ENCODE data around the gene CEP85.
"Not testable (repeated sequence)": the region's sequence is repeated elsewhere in the genome, so short reads cannot be mapped to it uniquely, and the experiment has no call there.

Gene CEP85

DNA sequence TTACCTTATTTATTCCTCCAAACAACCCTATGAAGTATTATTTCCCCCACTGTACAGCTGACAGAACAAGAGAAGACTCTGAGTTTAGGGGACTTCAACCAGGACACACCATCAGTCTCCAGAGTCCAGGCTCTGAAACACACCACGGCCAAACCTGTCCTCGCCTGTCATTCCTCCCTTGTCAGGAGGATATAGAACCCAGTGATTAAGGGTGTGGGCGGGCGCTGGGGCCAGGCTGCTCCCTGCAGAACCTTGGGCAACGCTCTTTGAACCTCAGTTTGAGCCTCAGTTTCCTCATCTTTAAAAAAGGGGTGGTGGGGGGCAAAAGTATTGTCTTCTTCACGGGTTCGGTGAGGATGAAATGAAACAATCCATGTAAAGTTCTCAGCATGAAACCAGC is 9.4 kb upstream of the CEP85 start:
- no peak for DNase-seq

DNA sequence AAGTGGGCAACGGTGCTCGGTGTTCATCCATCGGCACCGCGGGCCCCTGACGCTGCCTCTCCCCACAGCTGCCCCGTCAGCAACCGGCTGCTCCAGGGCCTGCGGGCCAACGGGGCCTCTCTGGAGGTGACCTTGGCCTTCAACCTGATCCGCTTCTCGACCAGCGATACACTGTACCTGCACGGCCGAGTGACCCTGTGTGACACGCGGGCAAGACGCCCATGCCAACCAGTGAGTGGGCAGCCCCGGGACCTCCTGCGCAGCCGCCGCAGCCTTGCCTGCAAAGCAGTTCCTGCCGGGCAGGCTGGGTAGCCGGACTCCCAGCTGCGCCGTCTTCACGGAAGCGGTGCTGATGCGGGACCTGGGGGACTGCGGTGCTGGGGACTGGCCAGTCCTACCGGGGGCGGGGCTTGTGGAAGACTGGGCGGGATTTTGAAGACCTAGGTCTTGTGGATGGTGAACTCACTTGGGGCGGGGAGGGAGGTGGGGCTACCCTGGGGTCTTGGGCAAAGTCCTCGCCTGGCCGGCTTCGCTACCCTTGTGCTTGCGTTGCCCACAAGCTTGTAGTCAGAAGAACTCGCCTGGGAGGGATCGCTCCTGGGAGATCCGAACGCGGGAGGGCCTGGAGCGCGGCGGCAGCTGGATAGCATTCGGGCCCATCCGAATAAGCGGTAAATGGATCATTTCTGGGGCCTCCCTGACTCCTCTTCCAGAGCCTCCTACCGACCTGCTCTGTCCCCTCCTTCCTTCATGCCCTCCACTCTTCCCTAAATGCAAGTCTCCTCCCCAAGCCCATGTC is 8.8 kb upstream of the CEP85 start:
- no peak for DNase-seq

DNA sequence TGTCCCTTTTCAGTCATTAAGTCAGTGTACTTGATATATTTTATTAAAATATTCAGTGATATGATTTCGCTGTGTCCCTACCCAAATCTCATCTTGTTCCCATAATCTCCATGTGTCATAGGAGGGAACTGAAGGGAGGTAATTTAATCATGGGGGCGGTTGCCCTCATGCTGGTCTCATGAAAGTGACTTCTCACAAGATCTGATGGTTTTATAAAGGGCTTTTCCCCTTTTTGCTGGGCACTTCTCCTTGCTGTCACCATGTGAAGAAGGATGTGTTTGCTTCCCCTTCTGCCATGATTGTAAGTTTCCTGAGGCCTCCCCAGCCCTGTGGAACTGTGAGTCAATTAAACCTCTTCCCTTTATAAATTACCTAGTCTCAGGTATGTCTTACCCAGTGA is 3.3 kb upstream of the CEP85 start:
- not testable (repeated sequence) for DNase-seq

DNA sequence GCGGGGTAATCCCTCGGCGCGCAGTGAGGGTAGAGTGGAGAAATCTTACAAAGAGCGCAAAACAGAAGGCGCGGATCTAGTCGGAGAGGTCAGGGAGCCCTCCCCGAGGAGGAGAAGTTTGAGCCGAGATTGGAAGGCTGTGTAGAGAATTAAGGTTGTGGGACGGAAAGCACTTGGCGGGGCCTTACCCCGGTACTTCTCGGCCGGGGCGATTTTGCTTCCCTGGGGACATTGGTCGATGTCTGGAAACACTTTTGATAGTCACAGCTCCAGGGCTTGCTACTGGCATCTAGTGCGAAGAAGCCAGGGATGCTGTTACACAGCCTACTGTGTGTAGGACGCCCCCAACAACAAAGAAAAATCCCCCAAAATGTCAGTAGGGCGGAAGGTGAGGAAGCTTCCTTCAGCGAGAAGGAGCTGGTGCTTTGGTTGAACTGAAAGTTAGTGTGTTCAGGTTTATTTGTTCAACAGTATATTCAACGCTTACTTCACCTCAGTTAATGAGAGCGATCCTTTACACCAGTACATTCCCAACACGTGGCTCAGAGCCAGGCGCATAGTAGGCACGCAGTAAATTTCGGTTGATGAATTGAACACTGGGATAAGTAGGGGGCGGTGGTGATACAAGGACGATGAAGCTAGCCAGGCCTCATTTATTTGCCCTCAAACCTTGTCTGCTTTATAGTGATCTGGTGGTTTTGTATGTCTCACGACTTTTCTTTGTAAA is 807 bp downstream of the CEP85 start:
- no peak for DNase-seq

DNA sequence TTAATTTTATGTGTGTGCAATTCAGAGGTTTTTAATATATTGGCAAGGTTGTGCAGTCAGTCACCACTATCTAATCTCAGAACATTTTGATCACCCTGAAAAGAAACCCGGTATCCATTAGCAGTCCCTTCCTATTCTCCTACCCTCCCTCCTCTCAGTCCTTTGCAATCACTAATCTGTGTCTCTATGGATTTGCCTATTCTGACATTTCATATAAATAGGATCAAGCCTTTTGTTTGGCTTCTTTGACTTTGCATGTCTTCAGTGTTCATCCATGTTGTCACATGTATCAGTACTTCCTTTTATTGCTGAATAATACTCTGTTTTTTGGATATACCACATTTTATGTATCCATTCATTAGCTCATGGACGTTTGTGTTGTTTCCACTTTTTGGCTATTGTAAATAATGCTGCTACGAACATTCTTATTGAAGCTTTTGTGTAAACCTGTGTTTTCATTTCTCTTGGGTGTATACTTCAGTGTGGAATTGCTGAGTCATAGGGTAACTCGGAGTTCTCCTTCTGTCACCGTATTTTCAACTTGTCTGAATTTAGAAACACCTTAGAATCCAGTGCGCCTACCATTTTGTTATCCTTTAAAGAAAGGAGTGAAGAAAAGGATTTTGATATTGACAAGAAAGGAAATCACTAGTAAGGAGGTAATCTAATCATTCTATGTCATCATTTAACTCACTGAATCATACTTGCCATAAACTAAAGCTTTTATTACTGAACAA is 3.4 kb downstream of the CEP85 start:
- DNase-seq = no peak

DNA sequence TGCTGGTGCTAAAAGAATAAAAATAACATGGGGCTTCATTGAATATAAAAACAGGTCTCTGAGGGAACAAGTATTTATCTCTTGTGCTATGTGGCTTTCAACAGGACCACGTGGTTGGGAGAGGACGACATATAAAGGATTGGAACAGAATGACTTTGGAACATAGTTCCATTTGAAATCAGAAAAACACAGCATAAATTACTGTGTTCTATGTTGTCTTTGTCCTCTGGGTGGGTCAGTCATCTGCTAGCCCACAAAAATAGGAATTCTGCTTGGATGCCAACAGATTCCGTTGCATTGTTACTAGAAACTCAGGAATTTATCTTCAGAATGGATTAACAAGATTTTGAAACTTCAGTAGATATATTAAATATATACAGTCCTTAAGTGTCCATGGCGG is 5.9 kb downstream of the CEP85 start:
- no peak for DNase-seq

DNA sequence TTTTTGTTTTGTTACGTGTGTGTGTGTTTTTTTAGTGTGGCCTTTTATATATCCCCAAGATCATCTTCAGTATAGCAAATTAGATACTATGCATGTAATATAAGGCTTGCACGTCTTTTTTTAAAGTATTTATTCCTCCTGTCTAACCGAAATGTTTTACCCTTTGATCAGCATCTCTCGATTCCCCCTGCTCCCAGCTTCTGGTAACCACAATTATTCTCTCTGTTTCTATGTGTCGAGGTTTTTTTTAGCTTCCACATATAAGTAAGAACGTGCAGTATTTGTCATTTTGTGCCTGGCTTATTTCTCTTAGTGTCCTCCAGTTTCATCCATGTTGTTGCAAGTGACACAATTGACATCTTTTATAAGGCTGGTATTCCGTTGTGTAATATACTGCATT is 18.7 kb downstream of the CEP85 start:
- DNase-seq = no peak

DNA sequence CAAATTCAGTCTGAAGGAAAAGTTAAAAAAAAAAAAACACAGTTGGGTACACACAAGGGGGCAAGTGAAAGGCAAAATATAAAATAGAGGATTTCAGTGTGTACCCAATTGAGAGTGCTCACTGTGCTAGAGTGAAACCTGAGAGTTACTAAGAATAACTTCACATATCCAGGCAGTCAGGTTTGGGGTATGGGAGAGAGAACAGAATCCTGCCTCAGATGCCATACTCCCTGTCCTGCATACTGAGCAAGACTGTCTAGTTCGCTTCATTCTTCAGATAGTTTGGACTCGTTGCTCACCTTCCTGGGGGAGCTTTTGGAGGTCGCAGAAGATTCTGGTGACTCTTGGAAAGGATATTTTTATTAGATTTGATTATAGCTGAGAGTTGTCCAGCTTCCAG is 20.4 kb downstream of the CEP85 start:
- no peak for DNase-seq

DNA sequence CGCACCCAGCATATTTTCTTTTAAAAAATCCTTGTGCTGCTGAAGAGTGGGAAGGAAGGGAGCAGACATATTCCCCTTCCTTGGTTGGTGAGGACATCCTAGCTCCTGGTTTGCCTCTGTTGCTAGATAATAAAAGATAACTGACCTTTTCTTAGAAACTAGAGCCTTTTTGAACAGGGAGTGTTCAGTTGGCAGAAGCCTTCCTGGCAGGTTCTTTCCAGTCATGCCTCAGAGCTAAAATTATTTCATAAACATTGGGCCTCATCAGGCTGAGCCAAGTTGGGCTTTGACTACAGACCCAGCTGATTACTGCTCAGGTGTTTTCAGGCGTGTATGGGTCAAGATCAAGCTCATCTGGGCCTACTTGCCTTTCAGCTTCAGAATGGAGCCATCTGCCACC is 23.2 kb downstream of the CEP85 start:
- DNase-seq = no peak

DNA sequence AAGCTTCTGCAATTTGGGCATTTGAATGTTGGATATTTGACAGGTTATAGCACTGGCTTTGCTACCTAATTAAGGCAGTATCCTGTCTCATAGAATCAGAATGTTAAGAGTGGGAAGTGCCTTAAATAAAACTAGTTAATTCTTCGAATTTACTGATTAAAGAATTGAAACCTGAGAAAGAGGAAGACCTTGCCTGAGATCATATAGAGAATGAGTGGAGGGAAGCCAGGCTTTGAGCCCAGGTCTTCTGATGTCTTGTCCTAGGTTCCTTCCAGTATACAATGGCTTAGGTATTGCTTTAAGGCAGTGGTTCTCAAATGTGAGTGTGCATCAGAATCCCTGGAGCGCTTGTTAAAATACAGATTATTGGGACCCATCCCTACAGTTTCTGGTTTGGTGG is 25.0 kb downstream of the CEP85 start:
- no peak for DNase-seq

DNA sequence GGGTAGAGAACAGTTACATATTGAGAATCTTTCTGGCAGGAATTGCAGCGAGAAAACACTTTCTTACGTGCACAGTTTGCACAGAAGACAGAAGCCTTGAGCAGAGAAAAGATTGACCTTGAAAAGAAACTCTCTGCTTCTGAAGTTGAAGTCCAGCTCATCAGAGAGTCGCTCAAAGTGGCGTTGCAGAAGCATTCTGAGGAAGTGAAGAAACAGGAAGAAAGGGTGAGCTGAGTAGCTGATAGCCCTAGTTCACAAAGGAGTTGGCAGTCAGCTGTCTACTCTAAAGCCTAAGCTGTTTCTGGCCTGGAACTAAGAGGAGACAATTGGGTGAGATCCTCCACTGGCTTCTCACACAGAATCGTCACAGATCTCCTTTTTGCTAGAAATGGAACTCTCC is 25.6 kb downstream of the CEP85 start:
- DNase-seq = no peak

DNA sequence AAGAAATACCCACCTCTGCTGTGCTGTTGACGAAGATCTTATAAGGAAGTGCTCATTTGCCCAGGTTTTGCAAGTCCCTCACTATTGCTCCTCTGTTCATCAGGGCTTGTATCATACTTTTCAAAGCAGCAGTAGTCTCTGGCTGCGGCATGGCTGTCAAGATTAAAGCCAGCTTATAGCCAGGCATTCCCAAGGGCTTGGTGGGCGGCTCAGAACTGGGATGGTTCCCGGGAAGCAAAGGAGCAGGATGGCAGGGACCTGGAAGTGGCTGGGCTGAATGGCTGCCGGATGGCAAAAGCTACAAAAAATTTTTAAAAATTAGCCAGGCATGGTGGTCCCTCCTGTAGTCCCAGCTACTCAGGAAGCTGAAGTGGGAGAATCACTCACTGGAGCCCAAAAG is 29.2 kb downstream of the CEP85 start:
- no peak for DNase-seq

DNA sequence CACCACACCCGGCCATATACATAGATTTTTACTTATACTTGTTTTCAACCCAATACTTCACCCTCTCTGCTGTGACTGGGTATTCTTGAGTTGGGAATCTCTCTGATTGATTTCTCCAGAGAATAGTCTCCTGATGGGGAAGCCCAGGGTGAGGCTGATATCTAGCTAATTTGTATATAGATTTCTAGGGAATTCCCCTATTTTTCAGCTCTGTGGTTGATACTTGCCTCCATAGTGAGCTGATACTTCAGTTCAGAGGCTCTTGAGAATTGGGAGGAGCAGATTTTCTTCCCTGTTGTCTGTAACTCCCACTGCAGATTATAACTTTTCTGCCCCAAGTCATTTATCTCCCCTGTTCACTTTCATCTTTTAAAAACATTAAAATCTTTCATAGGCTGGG is 31.4 kb downstream of the CEP85 start:
- no peak for DNase-seq

DNA sequence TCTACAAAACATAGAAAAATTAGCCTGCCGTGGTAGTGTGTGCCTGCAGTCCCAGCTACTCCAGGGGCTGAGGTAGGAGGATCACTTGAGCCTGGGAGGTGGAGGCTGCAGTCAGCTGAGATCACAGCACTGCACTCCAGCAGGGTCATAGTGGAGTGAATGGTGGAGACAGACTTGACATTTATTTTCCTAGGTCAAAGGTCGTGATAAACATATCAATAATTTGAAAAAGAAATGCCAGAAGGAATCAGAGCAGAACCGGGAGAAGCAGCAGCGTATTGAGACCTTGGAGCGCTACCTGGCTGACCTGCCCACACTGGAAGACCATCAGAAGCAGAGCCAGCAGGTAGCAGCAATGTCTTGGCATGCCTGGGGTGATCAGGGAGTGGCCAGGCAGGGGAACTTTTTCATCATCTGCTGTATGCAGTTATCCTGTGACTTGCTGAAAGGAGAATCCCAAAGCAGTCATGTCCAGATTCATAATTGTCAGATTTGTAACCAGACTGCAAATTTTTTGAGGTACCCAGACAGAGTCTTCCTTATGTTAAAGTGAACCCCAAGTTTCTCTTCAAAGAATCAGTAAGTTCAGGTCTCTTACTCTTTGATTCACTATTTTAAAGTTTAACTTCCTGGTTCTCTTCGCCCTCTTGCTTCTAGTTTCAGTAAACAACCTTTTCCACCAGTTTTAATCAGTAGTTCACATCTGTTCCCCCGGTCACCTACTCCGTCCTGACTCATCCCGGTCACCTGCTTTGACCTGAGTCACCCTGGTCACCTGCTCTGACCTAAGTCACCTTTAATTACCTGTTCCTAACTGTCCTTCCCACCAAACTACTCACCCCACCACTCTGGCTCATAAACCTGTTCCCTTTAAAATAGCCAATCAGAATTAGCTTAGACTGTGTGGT is 34.5 kb downstream of the CEP85 start:
- DNase-seq = no peak

DNA sequence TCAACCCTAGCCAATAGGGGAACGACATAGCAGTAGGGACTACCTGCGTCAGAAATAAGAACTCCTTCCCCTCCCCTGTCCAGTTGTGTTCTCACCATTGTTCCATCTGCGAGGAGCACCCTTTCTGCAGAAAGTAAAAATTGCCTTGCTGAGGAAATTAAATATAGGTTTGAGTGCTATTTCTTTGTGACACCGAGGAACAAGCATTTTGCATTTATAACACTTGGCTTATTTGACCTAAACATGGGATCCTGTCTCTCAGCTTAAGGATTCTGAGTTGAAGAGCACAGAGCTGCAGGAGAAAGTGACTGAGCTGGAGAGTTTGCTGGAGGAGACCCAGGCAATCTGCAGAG is 35.2 kb downstream of the CEP85 start:
- DNase-seq = no peak

DNA sequence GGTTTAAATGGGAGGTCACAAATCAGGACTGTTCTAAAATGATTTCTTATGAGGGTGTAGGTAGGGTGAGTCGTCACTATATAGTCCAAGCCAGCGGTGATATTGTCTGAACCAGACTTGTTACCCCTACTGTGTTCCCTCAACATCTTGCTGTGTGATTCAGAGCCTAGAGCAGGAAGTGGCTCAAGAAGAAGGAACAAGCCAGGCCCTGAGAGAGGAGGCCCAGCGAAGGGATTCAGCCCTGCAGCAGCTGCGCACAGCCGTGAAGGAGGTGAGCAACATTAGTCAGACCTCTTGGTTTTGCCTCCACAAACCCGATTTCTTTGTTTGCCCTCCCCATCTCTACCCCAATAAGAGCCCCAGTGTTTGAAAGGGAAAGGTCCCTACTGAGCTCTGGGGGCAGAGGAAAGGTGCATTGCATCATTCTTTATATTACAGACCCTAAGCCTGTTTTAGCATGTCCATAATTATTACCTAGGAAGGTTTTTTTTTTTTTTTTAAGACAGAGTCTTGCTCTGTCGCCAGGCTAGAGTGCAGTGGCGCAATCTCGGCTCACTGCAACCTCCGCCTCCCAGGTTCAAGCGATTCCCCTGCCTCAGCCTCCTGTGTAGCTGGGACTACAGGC is 40.9 kb downstream of the CEP85 start:
- peak; percentile 52 for DNase-seq

DNA sequence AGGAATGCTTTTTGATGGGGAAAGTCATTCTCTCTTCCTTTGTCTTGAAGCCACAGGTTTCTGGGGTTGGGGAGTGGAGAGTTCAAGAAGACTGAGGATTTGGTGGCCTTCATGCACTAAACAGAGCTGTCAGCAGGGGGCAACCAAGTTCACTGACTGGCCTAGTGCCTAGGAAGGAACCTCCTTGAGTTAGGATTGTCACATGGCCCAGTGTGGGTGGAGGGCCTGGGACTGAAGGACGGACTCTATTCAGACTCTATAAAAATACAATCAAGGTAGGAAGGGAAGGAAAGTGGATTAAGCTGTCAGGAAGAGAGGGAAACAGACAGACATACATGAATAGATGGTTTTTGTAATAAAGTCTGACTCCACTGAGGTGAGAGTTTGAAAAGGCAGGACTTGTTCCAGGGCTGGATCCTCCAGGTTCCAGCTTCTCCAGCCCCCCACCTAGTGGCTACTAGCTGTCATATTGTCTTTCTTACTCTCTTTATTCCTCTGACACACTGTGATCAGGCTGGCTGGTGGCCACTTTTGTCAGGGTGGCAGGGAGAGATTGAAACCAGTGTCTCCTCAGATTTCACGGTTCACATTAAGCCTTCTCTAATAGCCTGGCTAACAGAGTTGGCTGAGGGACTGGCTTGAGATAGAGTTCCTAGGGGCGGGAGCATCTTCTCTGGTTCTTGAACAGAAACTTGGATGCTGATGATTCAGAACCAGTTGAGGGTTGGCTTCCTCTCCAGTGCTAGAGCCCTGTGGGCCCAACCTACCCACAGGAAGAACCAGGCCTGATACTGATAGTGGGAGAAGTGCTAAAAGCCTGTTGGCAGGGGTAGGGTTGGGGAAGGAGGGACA is 41.8 kb downstream of the CEP85 start:
- peak; percentile 74 for DNase-seq

DNA sequence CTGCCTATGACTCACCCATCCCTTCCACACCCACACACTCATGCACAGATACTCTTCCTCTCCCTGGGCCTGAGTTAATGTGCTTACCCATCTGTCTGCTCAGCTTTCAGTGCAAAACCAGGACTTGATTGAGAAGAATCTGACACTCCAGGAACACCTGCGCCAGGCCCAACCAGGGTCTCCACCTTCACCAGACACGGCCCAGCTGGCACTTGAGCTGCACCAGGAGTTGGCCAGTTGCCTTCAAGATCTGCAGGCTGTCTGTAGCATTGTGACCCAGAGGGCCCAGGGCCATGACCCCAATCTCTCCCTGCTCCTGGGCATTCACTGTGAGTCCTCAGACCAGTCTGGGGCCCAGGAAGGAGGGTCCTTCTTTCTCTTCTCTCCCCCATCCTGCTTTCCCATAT is 42.4 kb downstream of the CEP85 start:
- no peak for DNase-seq

DNA sequence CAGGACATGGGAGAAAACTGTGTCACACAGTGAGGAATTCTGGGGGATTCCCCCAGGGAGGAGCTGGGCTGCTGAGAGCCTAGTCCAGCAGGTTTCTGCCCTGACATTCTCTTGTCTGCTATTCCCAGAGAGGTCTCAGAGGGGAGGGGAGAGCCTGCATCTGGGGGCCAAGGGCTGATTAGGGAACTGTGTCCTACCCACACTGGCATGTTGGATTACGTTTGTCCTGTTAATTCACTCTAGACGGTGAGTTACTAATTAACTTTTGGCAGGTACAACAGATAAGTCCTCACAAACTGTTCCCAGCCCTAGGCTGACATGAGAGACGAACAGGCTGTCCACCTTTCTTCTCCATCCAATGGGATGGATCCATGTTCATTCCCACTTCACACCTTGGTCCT is 43.3 kb downstream of the CEP85 start:
- DNase-seq = no peak

DNA sequence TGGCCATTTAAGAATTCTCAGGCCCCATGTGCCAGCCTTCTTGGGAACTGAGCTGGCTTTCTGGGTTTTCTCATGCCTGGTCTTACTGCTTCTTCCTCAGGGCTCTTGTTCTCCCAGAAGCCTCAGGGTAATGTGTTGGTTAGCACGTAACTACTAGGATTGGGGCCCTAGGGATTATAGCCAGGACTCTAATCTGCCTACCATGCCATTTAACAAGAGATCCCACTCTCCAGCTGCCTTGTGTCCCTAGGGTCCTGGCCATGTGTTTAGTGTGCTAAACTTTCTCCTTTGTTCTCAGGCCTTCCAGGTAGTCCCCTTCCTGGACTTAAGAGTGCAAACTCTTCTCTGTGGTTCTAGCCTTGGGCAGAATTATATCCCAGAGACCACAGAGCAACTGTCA is 43.7 kb downstream of the CEP85 start:
- no peak for DNase-seq

DNA sequence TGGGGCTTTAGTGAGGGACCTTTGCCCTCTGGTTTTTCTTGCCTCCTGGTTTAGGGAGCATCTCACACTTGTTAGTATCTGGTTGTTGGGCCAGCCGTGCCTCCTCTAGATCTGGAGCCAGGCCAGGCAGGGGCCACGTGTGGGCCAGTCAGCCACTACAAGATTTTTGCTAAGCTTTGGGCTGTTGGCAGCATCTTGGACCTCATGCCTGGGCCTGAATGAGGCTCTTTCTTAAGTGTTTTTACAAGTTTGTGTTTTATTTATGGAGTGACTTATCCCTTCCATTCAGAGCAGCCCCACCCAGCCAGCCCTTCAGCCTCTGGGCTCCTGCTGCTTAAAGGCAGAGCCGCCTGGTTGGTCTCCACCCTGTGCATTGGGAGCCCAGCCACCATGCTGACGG is 44.3 kb downstream of the CEP85 start:
- no peak for DNase-seq

All from NK-92 treated with Interleukin-12 subunit alpha and Interleukin-12 subunit beta, amount 100 ng/mL, for 24 hours (cell line).